K562 (cell line): ENCODE results near the gene SCGB1A1. TPM values are rescaled to one million over a fixed set of nuclear protein-coding genes. Genes with fewer than 3 reads are reported as not detected.
A peak's percentile ranks its signal among the peaks of the same experiment; 100 is the strongest.

Source experiments
- ATAC-seq: fragments of 200-7000 bp; cut with Tn5 transposase; 3 replicates; pipeline ENCODE4 v1.9.1; 2020; ENCODE audit warnings: moderate library complexity
- BruUV-seq: library from RNA; stranded (reverse); fragments of 400-500 nt; replicated peaks from 2 replicates; lab custom pipeline; 2021; lab: Mats Ljungman, UMichigan
- CTCF ChIA-PET: fragments of 300-600 bp; formaldehyde crosslinking; extraction: SDS; loops from one replicate; lab custom pipeline; 2021; ENCODE audit warnings: low intra/inter-chr PET ratio; lab: Yijun Ruan, JAX
- POLR2A ChIA-PET: fragments of 300-600, 350-650 bp; sonication (Branson Sonifier 250); formaldehyde crosslinking; extraction: SDS; loops from one replicate; lab custom pipeline; 2021; ENCODE audit warnings: antibody characterized with exemption, inconsistent platforms; lab: Yijun Ruan, JAX
- DNase-seq, 4 experiments: peaks; one replicate each; pipeline versions ENCODE4 v3.0.0 to v3.0.0-alpha.2; 2011 to 2018; ENCODE audit warnings: low spot score in 3 of 4, mixed read lengths in 3 of 4; ENCODE audit errors: extremely low read depth in 1 of 4
- FAIRE-seq: peaks from 2 replicates; lab custom pipeline; 2011; peaks lifted over from hg19 to GRCh38; lab: Jason Lieb, UNC
- H2AFZ ChIP-seq: 2 replicates; pipeline ENCODE4 v1.6.0; 2011; ENCODE audit warnings: low read depth, low read length, control low read depth, inconsistent platforms
- H3K27ac ChIP-seq: fragments of 200-600 bp; 3 replicates; pipeline ENCODE4 v1.8.0; 2011; ENCODE audit warnings: low read depth, mild to moderate bottlenecking, control low read depth, inconsistent platforms, low read length, moderate library complexity, mixed read lengths; ENCODE audit errors: extremely low read depth
- H3K27me3 ChIP-seq, 2 experiments: fragments of 300-600 bp in 1 of 2; 2 replicates in 1 of 2; 3 replicates in 1 of 2; pipeline versions ENCODE4 v1.6.0 to v1.8.0; 2011; ENCODE audit warnings: inconsistent platforms in 2 of 2, low read length in 2 of 2, mild to moderate bottlenecking in 1 of 2, mixed read lengths in 1 of 2, moderate library complexity in 1 of 2; ENCODE audit not compliant: control insufficient read depth in 2 of 2, insufficient read depth in 2 of 2
- H3K36me3 ChIP-seq: fragments of 300-600 bp; 3 replicates; pipeline ENCODE4 v1.8.0; 2011; ENCODE audit warnings: mild to moderate bottlenecking, low read length, inconsistent platforms; ENCODE audit not compliant: control insufficient read depth, insufficient read depth
- H3K4me1 ChIP-seq, 2 experiments: fragments of 200-600 bp in 1 of 2; replicated peaks in 1 of 2; 2 replicates in 1 of 2; 3 replicates in 1 of 2; pipeline versions ENCODE4 v1.5.1 to v1.8.0; 2011; ENCODE audit warnings: inconsistent platforms in 2 of 2, low read length in 2 of 2, mild to moderate bottlenecking in 1 of 2, mixed read lengths in 1 of 2, moderate library complexity in 1 of 2; ENCODE audit not compliant: control insufficient read depth in 2 of 2, insufficient read depth in 2 of 2
- H3K4me2 ChIP-seq: 2 replicates; pipeline ENCODE4 v1.6.1; 2011; ENCODE audit warnings: low read length, control low read depth, inconsistent platforms, mixed read lengths; ENCODE audit not compliant: insufficient read depth
- H3K4me3 ChIP-seq: fragments of 200-600 bp; sonication (generic), shearing (Covaris generic); 2 replicates; pipeline ENCODE4 v1.5.1; 2016; ENCODE audit warnings: control low read depth, inconsistent platforms
- H3K79me2 ChIP-seq: fragments of 200-600 bp; 3 replicates; pipeline ENCODE4 v1.8.0; 2011; ENCODE audit warnings: low read length, inconsistent platforms; ENCODE audit not compliant: control insufficient read depth, insufficient read depth
- H3K9ac ChIP-seq, 2 experiments: 2 replicates each; pipeline versions ENCODE4 v1.6.0 to v1.6.1; 2011; ENCODE audit warnings: low read depth in 2 of 2, low read length in 2 of 2, control low read depth in 1 of 2, inconsistent platforms in 1 of 2, mild to moderate bottlenecking in 1 of 2, mixed read lengths in 1 of 2; ENCODE audit not compliant: insufficient read depth in 1 of 2
- H3K9me1 ChIP-seq: one replicate; pipeline ENCODE4 v1.6.0; 2011; ENCODE audit warnings: inconsistent platforms, mild to moderate bottlenecking, low read length, moderate library complexity; ENCODE audit not compliant: control insufficient read depth, insufficient read depth
- H3K9me3 ChIP-seq: replicated peaks from 2 replicates; pipeline ENCODE4 v1.5.1; 2011; ENCODE audit warnings: low read depth, low read length, inconsistent platforms; ENCODE audit not compliant: control insufficient read depth, insufficient read depth
- H4K20me1 ChIP-seq: replicated peaks from 2 replicates; pipeline ENCODE4 v1.6.1; 2011; ENCODE audit warnings: low read length, inconsistent platforms, mixed read lengths; ENCODE audit not compliant: control insufficient read depth, insufficient read depth
- ADNP ChIP-seq: fragments of 200-800 bp; sonication (Bioruptor generic); IDR thresholded peaks from 2 replicates; pipeline ENCODE4 v1.6.1; 2016; ENCODE audit warnings: missing genetic modification characterization, missing compliant biosample characterization
- BCOR ChIP-seq: fragments of 450-650 bp; IDR thresholded peaks from 2 replicates; pipeline ENCODE4 v1.6.1; 2016
- BRF1 ChIP-seq: IDR thresholded peaks from 3 replicates; pipeline ENCODE4 v1.6.1; 2011; ENCODE audit warnings: borderline replicate concordance, mild to moderate bottlenecking; ENCODE audit not compliant: insufficient read length; ENCODE audit errors: extremely low read depth
- KDM1A ChIP-seq, 2 experiments: fragments of 450-650 bp; IDR thresholded peaks; 2 replicates each; pipeline ENCODE4 v1.6.1; 2016; ENCODE audit warnings: mild to moderate bottlenecking in 2 of 2
- KDM4B ChIP-seq, 2 experiments: fragments of 450-650 bp in 1 of 2; sonication (generic) in 1 of 2; IDR thresholded peaks; 2 replicates each; pipeline ENCODE4 v1.6.1; 2016 to 2017; ENCODE audit warnings: borderline replicate concordance in 2 of 2, antibody characterized with exemption in 1 of 2, low read depth in 1 of 2, mild to moderate bottlenecking in 1 of 2
- RBM25 ChIP-seq: fragments of 200-400 bp; formaldehyde crosslinking; IDR thresholded peaks from 2 replicates; pipeline ENCODE4 v1.6.1; 2018; ENCODE audit warnings: low read length, low read depth, moderate library complexity; ENCODE audit not compliant: severe bottlenecking
- WGBS: fragments of 100-300 bp; shearing (Covaris generic); methylation state at CpG from one replicate; pipeline ENCODE4 v1.1.6; 2016; ENCODE audit warnings: low coverage, mixed read lengths; ENCODE audit not compliant: insufficient coverage; ENCODE audit errors: missing lambda C conversion rate; 5-methylcytosine and 5-hydroxymethylcytosine counted together
- in situ Hi-C: fragments of 300-500 bp; cut with MboI; formaldehyde crosslinking; loops from 4 replicates; pipeline ENCODE4 v1.15.0; 2018; ENCODE audit warnings: inconsistent platforms, mixed read lengths
- intact Hi-C: fragments of 100-400 bp; cut with micrococcal nuclease; formaldehyde crosslinking; loops from 2 replicates; pipeline ENCODE4 v1.14.2; 2022
- polyA plus RNA-seq, 8 experiments: library from polyadenylated mRNA; depleted of rRNA in 4 of 8; stranded (reverse) in 5 of 8; unstranded in 3 of 8; fragments of >200 nt; fragmentation: Nextera tagmentation in 2 of 8; fragmentation: Illumina TruSeq in 1 of 8; extraction: Ambion mirVana in 2 of 8; extraction: Trizol in 1 of 8; gene quantifications; 2 replicates each; pipeline versions ENCODE4 v1.2.1 to v1.2.3, GENCODE V29; 2011 to 2014; ENCODE audit warnings: inconsistent platforms in 1 of 8, missing spikeins in 1 of 8
- total RNA-seq, 7 experiments: library from RNA; depleted of rRNA in 6 of 7; stranded (reverse); fragments of >200 nt in 6 of 7; fragmentation: Illumina TruSeq in 2 of 7; extraction: Trizol in 2 of 7; gene quantifications; 2 replicates each; pipeline versions ENCODE4 v1.2.1 to v1.2.3, GENCODE V29; 2011 to 2021; ENCODE audit warnings: low replicate concordance in 1 of 7

SCGB1A1 gene
- total and polyA plus RNA-seq, 9 of the 15 experiments (the other 6 are each of a cell fraction or from before 2014, with no cell fraction given) = 0.55 TPM; not detected in 8

DNA sequence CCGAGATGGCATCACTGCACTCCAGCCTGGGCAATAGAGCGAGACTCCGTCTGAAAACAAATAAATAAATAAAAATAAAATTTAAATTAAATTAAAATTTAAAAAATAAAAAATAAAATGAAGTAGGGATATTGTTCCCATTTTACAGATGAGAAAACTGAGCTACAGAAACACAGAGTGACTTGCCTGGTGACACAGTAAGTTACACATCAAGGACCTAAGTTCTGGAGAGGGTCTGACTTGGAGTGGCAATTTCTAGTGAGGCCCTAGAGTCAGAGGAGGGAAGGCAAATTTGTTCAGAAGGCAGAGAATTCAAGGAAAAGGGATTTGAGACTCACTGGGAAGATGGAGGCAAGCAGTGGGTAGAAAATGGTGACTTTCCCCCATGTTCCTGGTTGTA lies 2.0 kb downstream of the SCGB1A1 start:
- ATAC-seq = no peak
- TF ChIP-seq KDM1A (IDR thresholded peaks at IDR 0.05) = peak in 1 of 2 experiments; percentile 45; a peak in 1 of 4 replicates
- TF ChIP-seq BRF1 = no peak
- TF ChIP-seq KDM4B (IDR thresholded peaks at IDR 0.05; ENCODE audit: borderline replicate concordance in 2 of 2, low read depth in 1 of 2) = no peak
- peak; percentile 57 for TF ChIP-seq BCOR
- TF ChIP-seq RBM25 = peak; percentile 63
- 0 out of 2 replicates have a peak, but pooled peaks have one; percentile 38 for TF ChIP-seq ADNP (tag)
- CTCF ChIA-PET = no interaction called here

More for the DNA sequence above, 2.0 kb downstream of the SCGB1A1 start:
- Histone ChIP-seq H3K4me2 (no peak overlapping the region), H3K79me2 (no peaks in the 10 kb centered on the region), H2AFZ (peak overlapping the region; percentile 20; the same call in 1 of the 2 replicates), H4K20me1 (no peaks in the 10 kb centered on the region), H3K36me3 (no peaks in the 10 kb centered on the region), H3K27me3 (no peaks in the 10 kb centered on the region), H3K9ac (no peak overlapping the region), H3K9me1 (no peaks in the 10 kb centered on the region), H3K4me3 (no peak overlapping the region), H3K27ac (no peak overlapping the region), H3K9me3 (no peaks in the 10 kb centered on the region), H3K4me1 (peaks cover 30 to 33% of the 10 kb centered on the region in 2 experiments)
- no TSS peak for BruUV-seq
- no peak for FAIRE-seq
- POLR2A ChIA-PET = interaction anchor here (0.9 to 1.2 kb wide), 2 partner anchors 36 to 122 kb away, joined by 3 read pairs; no protein-coding TSS in a partner anchor
- no peak for DNase-seq
- 93% methylated on average over 3 of the region's 3 CpGs for WGBS
- intact Hi-C loops = loop anchor here (10.0 kb wide), 1 partner anchor 84 kb away; no protein-coding TSS in a partner anchor
- in situ Hi-C loops = loop anchor here (5.0 kb wide), 1 partner anchor 136 kb away; no protein-coding TSS in a partner anchor
